Rectal smooth muscle tissue (tissue), 1 donor: Measurements from ENCODE around the gene ZNF232.
"Not testable (repeated sequence)": the region's sequence is repeated elsewhere in the genome, so short reads cannot be mapped to it uniquely, and the experiment has no call there.

Source experiments
- H3K27ac ChIP-seq: one replicate; pipeline ENCODE4 v1.7.0; 2013; ENCODE audit warnings: low read depth, low read length, inconsistent platforms
- H3K27me3 ChIP-seq: one replicate; pipeline ENCODE4 v1.7.0; 2013; ENCODE audit warnings: low read length; ENCODE audit not compliant: control insufficient read depth, insufficient read depth
- H3K36me3 ChIP-seq: one replicate; pipeline ENCODE4 v1.7.0; 2013; ENCODE audit warnings: low read length; ENCODE audit not compliant: control insufficient read depth, insufficient read depth
- H3K4me1 ChIP-seq: one replicate; pipeline ENCODE4 v1.7.0; 2013; ENCODE audit warnings: low read length; ENCODE audit not compliant: control insufficient read depth, insufficient read depth
- H3K4me3 ChIP-seq: one replicate; pipeline ENCODE4 v1.7.0; 2013; ENCODE audit warnings: low read length
- H3K9ac ChIP-seq: one replicate; pipeline ENCODE4 v1.7.0; 2013; ENCODE audit warnings: low read length

ZNF232 gene

GRCh38 chr17:5075472-5075871 lies 36.2 kb downstream of the ZNF232 start:
- not testable (repeated sequence) for H3K27ac ChIP-seq, H3K36me3 ChIP-seq, H3K9ac ChIP-seq, H3K27me3 ChIP-seq, H3K4me3 ChIP-seq
- H3K4me1 ChIP-seq, result peaks cover 11% of the 10 kb centered on the region

GRCh38 chr17:5069724-5070123 lies 42.0 kb downstream of the ZNF232 start:
- Histone ChIP-seq H3K4me3 (no peak overlapping the region), H3K27ac (no peak overlapping the region), H3K9ac (no peak overlapping the region)

GRCh38 chr17:5068236-5068635 lies 43.4 kb downstream of the ZNF232 start:
- H3K36me3 ChIP-seq, result no peaks in the 10 kb centered on the region

More at GRCh38 chr17:5069724-5070123, 42.0 kb downstream of the ZNF232 start:
- no peaks in the 10 kb centered on the region for H3K36me3 ChIP-seq
- no peaks in the 10 kb centered on the region for H3K27me3 ChIP-seq
- H3K4me1 ChIP-seq, result no peaks in the 10 kb centered on the region

GRCh38 chr17:5065227-5065744 lies 46.4 kb downstream of the ZNF232 start:
- Histone ChIP-seq H3K27ac (no peak overlapping the region), H3K36me3 (no peaks in the 10 kb centered on the region), H3K9ac (no peak overlapping the region), H3K4me3 (no peak overlapping the region), H3K27me3 (no peaks in the 10 kb centered on the region), H3K4me1 (no peaks in the 10 kb centered on the region)

More at GRCh38 chr17:5068236-5068635, 43.4 kb downstream of the ZNF232 start:
- Histone ChIP-seq H3K27ac (no peak overlapping the region), H3K9ac (no peak overlapping the region), H3K4me3 (no peak overlapping the region), H3K27me3 (no peaks in the 10 kb centered on the region), H3K4me1 (no peaks in the 10 kb centered on the region)
